Lower leg skin (tissue), 4 donors: ENCODE results near the gene OVCH1. TPM values are rescaled to one million over a fixed set of nuclear protein-coding genes. Genes with fewer than 3 reads are reported as not detected.

ENCODE experiments used
- DNase-seq, 2 donors: peaks; one replicate each; pipeline ENCODE4 v3.0.0-alpha.2; 2019; ENCODE audit warnings: low spot score in 2 of 2
- H3K4me3 ChIP-seq: fragments of 200-600 bp; sonication (generic); 2 replicates; pipeline ENCODE4 v1.5.1; 2017; ENCODE audit warnings: mild to moderate bottlenecking, low read depth; ENCODE audit not compliant: poor library complexity, severe bottlenecking
- CTCF ChIP-seq, 3 donors: fragments of 450-650 bp; IDR thresholded peaks; one replicate each; pipeline ENCODE4 v1.5.1; 2016; ENCODE audit warnings: antibody characterized with exemption in 3 of 3, mild to moderate bottlenecking in 3 of 3, moderate library complexity in 2 of 3
- POLR2A ChIP-seq, 2 donors: fragments of 450-650 bp; IDR thresholded peaks; one replicate each; pipeline ENCODE4 v1.6.1; 2016 to 2017; ENCODE audit warnings: antibody characterized with exemption in 2 of 2, mild to moderate bottlenecking in 1 of 2, moderate library complexity in 1 of 2
- whole genome bisulfite sequencing, 2 donors: methylation state at CpG; one replicate each; pipeline ENCODE4 v1.1.5; 2018; 5-methylcytosine and 5-hydroxymethylcytosine counted together
- intact Hi-C: fragments of 100-400 bp; cut with DNase I; formaldehyde crosslinking; loops from one replicate; pipeline ENCODE4 v1.15.0; 2023; ENCODE audit warnings: low total_unique reads
- total RNA-seq, 4 donors: library from RNA; depleted of rRNA; stranded (reverse); fragments of >200 nt; gene quantifications; one replicate each; pipeline ENCODE4 v1.1.0, GENCODE V29; 2016

The OVCH1 gene
- total RNA-seq = under 1 TPM in 1 of 4 donors, not detected in 3; 0.19 TPM

DNA sequence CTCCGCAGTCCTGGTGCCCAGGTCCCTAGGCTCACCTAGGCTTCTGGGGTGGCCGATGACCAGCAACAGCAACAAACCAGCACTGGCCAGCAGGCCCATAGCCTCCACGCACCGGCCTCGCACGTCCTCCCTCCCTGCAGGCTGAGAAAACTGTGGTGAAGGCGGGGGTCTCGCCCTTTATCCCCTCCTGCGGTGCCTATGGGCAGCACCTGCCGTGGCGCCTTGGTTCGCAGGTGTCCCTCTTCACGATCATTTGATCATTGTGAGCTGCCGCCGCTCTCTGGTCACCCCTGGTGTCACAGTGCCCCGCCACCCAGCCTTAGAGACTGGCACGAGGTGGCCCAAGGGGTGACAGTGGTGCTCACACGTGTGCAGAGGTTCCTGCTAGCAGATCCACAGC, at the start of gene OVCH1:
Gene OVCH1 (minus strand): TSS at position 99 of the 400 bp plus-strand sequence. CDS start 0 bp downstream, at position 99.
- no peak for TF ChIP-seq POLR2A (IDR thresholded peaks at IDR 0.05)
- no peak for TF ChIP-seq CTCF (IDR thresholded peaks at IDR 0.05)
- no peak for DNase-seq
- intact Hi-C loops = no loop called here
- H3K4me3 ChIP-seq = no peak within 1 kb of the TSS
- WGBS, 2 donors = 91 to 93% methylated on average over 18 of the region's 18 CpGs

DNA sequence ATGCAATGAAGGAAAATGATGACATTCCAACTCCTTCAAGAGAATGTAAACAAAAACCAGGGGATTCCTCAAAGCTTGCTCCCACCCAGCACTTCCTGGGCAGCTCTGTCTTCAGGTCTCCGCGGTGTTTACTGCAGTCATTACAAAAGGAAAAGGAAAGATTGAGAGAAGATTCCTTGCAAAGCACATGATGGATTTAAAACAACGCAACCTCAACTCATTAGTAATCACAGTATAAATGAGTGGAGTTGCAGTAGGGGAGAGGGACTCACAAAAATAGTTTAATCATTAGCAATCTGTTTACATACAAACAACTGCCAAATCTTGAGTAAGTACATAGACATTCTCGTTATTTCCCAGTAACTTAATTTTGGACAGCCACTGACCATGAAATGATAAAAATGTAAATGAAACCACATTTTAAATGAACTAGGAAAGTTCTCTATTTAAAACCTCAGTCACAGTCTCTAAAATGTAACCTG, 49.7 kb upstream of the OVCH1 start:
- WGBS, 2 donors = 53 to 59% methylated on average over 4 of the region's 4 CpGs
- no peak for DNase-seq
- intact Hi-C loops = no loop called here
- TF ChIP-seq CTCF (IDR thresholded peaks at IDR 0.05) (no peak), POLR2A (IDR thresholded peaks at IDR 0.05) (no peak)
- no peak overlapping the region for H3K4me3 ChIP-seq

DNA sequence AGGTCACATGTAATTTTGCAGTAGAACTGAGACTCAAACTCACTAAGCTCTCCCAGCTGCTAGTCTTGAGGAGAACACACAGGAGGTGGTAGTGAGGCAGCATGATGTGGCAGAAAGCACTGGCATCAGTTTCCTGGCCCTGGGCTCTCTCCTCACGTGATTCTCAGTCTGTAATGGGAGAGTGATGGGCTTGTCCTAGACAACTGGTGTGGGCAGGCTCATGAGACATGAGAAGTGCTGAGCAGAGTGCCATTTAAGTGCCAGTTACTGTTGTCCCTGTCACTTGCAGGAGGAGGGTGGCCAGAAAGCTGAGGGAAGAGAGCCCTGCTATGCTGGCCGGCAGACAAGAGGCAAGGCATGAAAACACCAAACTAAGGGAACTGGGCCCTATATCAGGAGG, 48.5 kb upstream of the OVCH1 start:
- WGBS, 2 donors = 66 to 75% methylated on average over 2 of the region's 2 CpGs
- TF ChIP-seq POLR2A (IDR thresholded peaks at IDR 0.05) (no peak), CTCF (IDR thresholded peaks at IDR 0.05) (no peak)

DNA sequence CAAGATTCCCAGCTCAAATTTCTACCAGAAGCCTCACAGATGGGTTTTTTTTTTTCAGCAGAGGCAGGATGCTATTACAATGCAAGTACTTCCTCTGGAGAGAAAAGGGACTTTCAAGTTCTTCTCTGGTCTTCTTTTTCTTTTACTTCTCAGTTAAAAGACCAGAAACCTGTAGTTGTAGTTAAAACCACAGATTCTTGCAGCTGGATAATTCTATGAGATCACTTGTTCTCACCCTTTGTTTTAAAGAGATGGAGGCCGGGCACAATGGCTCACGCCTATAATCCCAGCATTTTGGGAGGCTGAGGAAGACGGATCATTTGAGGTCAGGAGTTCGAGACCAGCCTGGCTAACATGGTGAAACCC, 47.6 kb upstream of the OVCH1 start:
- DNase-seq = no peak
- intact Hi-C loops = no loop called here
- WGBS, 2 donors = 93 to 95% methylated on average over 4 of the region's 4 CpGs
- no peak for TF ChIP-seq CTCF (IDR thresholded peaks at IDR 0.05)
- TF ChIP-seq POLR2A (IDR thresholded peaks at IDR 0.05) = no peak
- H3K4me3 ChIP-seq = no peak overlapping the region

More for the DNA sequence above, 48.5 kb upstream of the OVCH1 start:
- no peak overlapping the region for H3K4me3 ChIP-seq
- DNase-seq = no peak
- intact Hi-C loops = no loop called here

DNA sequence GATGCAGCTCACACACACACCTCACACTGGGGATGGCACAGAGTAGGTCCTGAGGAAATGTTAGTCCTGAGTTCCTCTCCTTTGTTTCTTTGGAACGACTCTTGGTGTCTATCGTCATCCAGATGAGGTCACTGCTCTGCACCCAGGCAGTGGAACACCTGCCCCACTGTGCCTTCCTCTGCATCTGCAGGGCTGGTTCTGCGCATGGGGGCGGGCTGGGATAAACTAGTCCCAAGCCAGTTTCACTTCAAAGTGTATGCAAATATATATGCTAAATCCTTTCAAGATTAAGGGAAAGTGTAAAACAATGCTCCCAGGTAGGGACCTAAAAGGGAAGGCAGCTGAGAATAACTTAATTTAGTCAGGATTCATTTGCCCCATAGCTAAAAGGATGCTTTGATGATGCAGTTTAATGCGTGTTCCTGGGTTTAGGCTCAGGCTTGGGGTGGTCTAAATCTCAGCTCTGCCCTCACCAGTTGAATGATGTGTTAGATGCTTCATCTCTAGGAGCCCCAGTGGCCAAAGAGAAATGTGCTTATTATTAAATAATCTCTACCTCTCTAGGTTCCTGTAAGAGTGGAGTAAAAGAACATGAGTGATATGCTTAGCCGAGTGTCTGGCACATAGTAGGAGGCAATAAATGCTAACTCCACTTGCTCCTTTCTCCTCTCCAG, 47.1 kb upstream of the OVCH1 start:
- intact Hi-C loops = no loop called here
- 86 to 88% methylated on average over 6 of the region's 6 CpGs for WGBS, 2 donors
- no peak for TF ChIP-seq CTCF (IDR thresholded peaks at IDR 0.05)
- TF ChIP-seq POLR2A (IDR thresholded peaks at IDR 0.05) = no peak
- H3K4me3 ChIP-seq = no peak overlapping the region
- no peak for DNase-seq

DNA sequence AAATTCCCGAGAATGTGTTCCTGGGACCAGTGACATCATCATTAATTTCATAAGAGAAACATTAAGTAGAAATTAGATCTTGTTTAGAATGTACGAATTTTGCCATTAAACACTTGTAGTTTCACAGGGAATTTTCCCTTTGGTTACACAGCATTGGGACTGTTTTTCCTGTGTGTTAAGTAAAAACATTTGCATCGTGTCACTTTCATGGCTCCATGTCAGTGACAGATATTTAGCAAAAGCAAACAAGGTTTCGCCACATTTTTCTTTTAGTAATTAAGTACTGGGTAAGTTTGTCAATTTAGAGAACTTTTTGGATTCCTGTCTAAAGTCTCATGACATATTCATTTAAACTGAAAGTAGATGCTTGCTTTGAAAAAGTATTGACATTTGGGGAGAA, 45.5 kb upstream of the OVCH1 start:
- no peak overlapping the region for H3K4me3 ChIP-seq
- DNase-seq = no peak
- intact Hi-C loops = no loop called here
- 54 to 57% methylated on average over 4 of the region's 4 CpGs for WGBS, 2 donors
- no peak for TF ChIP-seq CTCF (IDR thresholded peaks at IDR 0.05)
- TF ChIP-seq POLR2A (IDR thresholded peaks at IDR 0.05) = no peak
